Measurements from ENCODE around the gene CD9. TPM values are rescaled to one million over a fixed set of nuclear protein-coding genes. Genes with fewer than 3 reads are reported as not detected.

Gene CD9
- total RNA-seq, 3 donors from 2014 or later (not counting 1 experiment from before 2014, with no cell fraction given) = 2.1 to 55.9 (median 8.0) TPM

GRCh38 chr12:6224550-6224949 is 24.4 kb downstream of the CD9 start:
- Mint-ChIP-seq H3K36me3 (no peaks in the 10 kb centered on the region), H3K9me3 (no peaks in the 10 kb centered on the region), H3K4me3 (no peak overlapping the region), H3K4me1 (no peaks in the 10 kb centered on the region), H3K27me3 (ENCODE audit: low read depth in 2 of 2) (peaks cover 0 to 9% of the 10 kb centered on the region in 2 donors), H3K27ac (no peak overlapping the region)
- Histone ChIP-seq H3K27me3 (ENCODE audit: control insufficient read depth, insufficient read depth, low read length) (no peaks in the 10 kb centered on the region), H3K4me1 (ENCODE audit: control insufficient read depth, insufficient read depth, low read length) (peaks cover 3% of the 10 kb centered on the region), H3K36me3 (ENCODE audit: control insufficient read depth, insufficient read depth, low read length) (no peaks in the 10 kb centered on the region), H3K4me3 (ENCODE audit: low read length) (no peak overlapping the region), H3K9me3 (ENCODE audit: control insufficient read depth, insufficient read depth, low read length) (no peaks in the 10 kb centered on the region), H3K27ac (ENCODE audit: low read length) (no peak overlapping the region)
- 69% methylated on average over 10 of the region's 10 CpGs for WGBS (ENCODE audit: insufficient coverage)
- intact Hi-C loops (cut with micrococcal nuclease) = no loop called here
- no peak for DNase-seq
- no peak for TF ChIP-seq CTCF (IDR thresholded peaks at IDR 0.05)
- ATAC-seq = no peak

- H3K27ac Mint-ChIP-seq = no peak overlapping the region
- H3K4me1 ChIP-seq (ENCODE audit: control insufficient read depth, insufficient read depth, low read length) = peaks cover 13% of the 10 kb centered on the region
- no peak overlapping the region for H3K4me3 Mint-ChIP-seq
- no peaks in the 10 kb centered on the region for H3K27me3 ChIP-seq (ENCODE audit: control insufficient read depth, insufficient read depth, low read length)
- peaks cover 6% of the 10 kb centered on the region in 2 donors for H3K4me1 Mint-ChIP-seq
- ATAC-seq (no peak), DNase-seq (no peak)
- no peaks in the 10 kb centered on the region for H3K27me3 Mint-ChIP-seq (ENCODE audit: low read depth in 2 of 2)
- TF ChIP-seq CTCF (IDR thresholded peaks at IDR 0.05) = no peak
- intact Hi-C loops (cut with micrococcal nuclease) = no loop called here
- no peak overlapping the region for H3K4me3 ChIP-seq (ENCODE audit: low read length)
- no peaks in the 10 kb centered on the region for H3K36me3 ChIP-seq (ENCODE audit: control insufficient read depth, insufficient read depth, low read length)
- 72% methylated on average over 5 of the region's 5 CpGs for WGBS (ENCODE audit: insufficient coverage)
- no peaks in the 10 kb centered on the region for H3K36me3 Mint-ChIP-seq
- no peaks in the 10 kb centered on the region for H3K9me3 ChIP-seq (ENCODE audit: control insufficient read depth, insufficient read depth, low read length)
- H3K27ac ChIP-seq (ENCODE audit: low read length) = no peak overlapping the region
- H3K9me3 Mint-ChIP-seq = no peaks in the 10 kb centered on the region
Observed at GRCh38 chr12:6225630-6226001, 25.4 kb downstream of the CD9 start.

- H3K9me3 ChIP-seq (ENCODE audit: control insufficient read depth, insufficient read depth, low read length) = no peaks in the 10 kb centered on the region
- H3K27ac Mint-ChIP-seq = no peak overlapping the region
- H3K27me3 Mint-ChIP-seq (ENCODE audit: low read depth in 2 of 2) = no peaks in the 10 kb centered on the region
- ATAC-seq (no peak), DNase-seq (no peak)
- no peaks in the 10 kb centered on the region for H3K27me3 ChIP-seq (ENCODE audit: control insufficient read depth, insufficient read depth, low read length)
- no peaks in the 10 kb centered on the region for H3K36me3 Mint-ChIP-seq
- H3K4me1 ChIP-seq (ENCODE audit: control insufficient read depth, insufficient read depth, low read length) = peaks cover 18% of the 10 kb centered on the region
- WGBS (ENCODE audit: insufficient coverage) = 62% methylated on average over 12 of the region's 12 CpGs
- intact Hi-C loops (cut with micrococcal nuclease) = no loop called here
- no peaks in the 10 kb centered on the region for H3K9me3 Mint-ChIP-seq
- no peaks in the 10 kb centered on the region for H3K36me3 ChIP-seq (ENCODE audit: control insufficient read depth, insufficient read depth, low read length)
- no peak overlapping the region for H3K4me3 ChIP-seq (ENCODE audit: low read length)
- H3K4me3 Mint-ChIP-seq = no peak overlapping the region
- no peak overlapping the region for H3K27ac ChIP-seq (ENCODE audit: low read length)
- peaks cover 11% of the 10 kb centered on the region in 2 donors for H3K4me1 Mint-ChIP-seq
- TF ChIP-seq CTCF (IDR thresholded peaks at IDR 0.05) = no peak
Observed at GRCh38 chr12:6226002-6226678, 25.9 kb downstream of the CD9 start.

- no peak for TF ChIP-seq CTCF (IDR thresholded peaks at IDR 0.05)
- intact Hi-C loops (cut with micrococcal nuclease) = no loop called here
- H3K27me3 ChIP-seq (ENCODE audit: control insufficient read depth, insufficient read depth, low read length) = no peaks in the 10 kb centered on the region
- H3K27ac ChIP-seq (ENCODE audit: low read length) = no peak overlapping the region
- no peaks in the 10 kb centered on the region for H3K36me3 ChIP-seq (ENCODE audit: control insufficient read depth, insufficient read depth, low read length)
- 93% methylated on average over 9 of the region's 10 CpGs for WGBS (ENCODE audit: insufficient coverage)
- ATAC-seq (no peak), DNase-seq (no peak)
- H3K4me3 Mint-ChIP-seq = no peak overlapping the region
- no peak overlapping the region for H3K27ac Mint-ChIP-seq
- no peaks in the 10 kb centered on the region for H3K9me3 Mint-ChIP-seq
- peaks cover 23% of the 10 kb centered on the region for H3K4me1 ChIP-seq (ENCODE audit: control insufficient read depth, insufficient read depth, low read length)
- no peak overlapping the region for H3K4me3 ChIP-seq (ENCODE audit: low read length)
- no peaks in the 10 kb centered on the region for H3K36me3 Mint-ChIP-seq
- H3K9me3 ChIP-seq (ENCODE audit: control insufficient read depth, insufficient read depth, low read length) = no peaks in the 10 kb centered on the region
- peaks cover 17% of the 10 kb centered on the region in 2 donors for H3K4me1 Mint-ChIP-seq
- H3K27me3 Mint-ChIP-seq (ENCODE audit: low read depth in 2 of 2) = no peaks in the 10 kb centered on the region
Observed at GRCh38 chr12:6226679-6227051, 26.5 kb downstream of the CD9 start.
